ENCODE data around the gene ANKMY1.

The ANKMY1 gene

GRCh38 chr2:240573516-240574385 is 16.0 kb upstream of the ANKMY1 start:
- H2AFZ ChIP-seq (ENCODE audit: low read length): no peak overlapping the region
- no peak overlapping the region for H3K9ac ChIP-seq (ENCODE audit: low read depth, low read length, poor library complexity, severe bottlenecking)
- H3F3A ChIP-seq (ENCODE audit: low read depth): no peaks in the 10 kb centered on the region
- no peaks in the 10 kb centered on the region for H3K9me2 ChIP-seq (replicated peaks; ENCODE audit: low read depth, low read length)
- H4K20me1 ChIP-seq (ENCODE audit: insufficient read depth, low read length, poor library complexity, severe bottlenecking): peaks cover 32% of the 10 kb centered on the region
- no peaks in the 10 kb centered on the region for H3K9me3 ChIP-seq (ENCODE audit: insufficient read depth, low read depth, low read length)
- H3K4me3 ChIP-seq (ENCODE audit: low read length, poor library complexity, severe bottlenecking): no peak overlapping the region
- TF ChIP-seq EZH2phosphoT487 (IDR thresholded peaks at IDR 0.05; ENCODE audit: borderline replicate concordance) (no peak), CTCF (conservative IDR thresholded peaks at IDR 0.05; ENCODE audit: low read length) (no peak)
- no peaks in the 10 kb centered on the region for H3K36me3 ChIP-seq (ENCODE audit: insufficient read depth, low read length)
- peaks cover 22% of the 10 kb centered on the region for H3K4me1 ChIP-seq (ENCODE audit: insufficient read depth, low read length, poor library complexity, severe bottlenecking)
- H3K27me3 ChIP-seq (ENCODE audit: insufficient read depth, low read length, poor library complexity, severe bottlenecking): no peaks in the 10 kb centered on the region
- peaks cover 42% of the 10 kb centered on the region for H3K79me2 ChIP-seq (ENCODE audit: insufficient read depth, low read length)
- H3K4me2 ChIP-seq (ENCODE audit: low read depth, low read length, poor library complexity, severe bottlenecking): no peak overlapping the region

GRCh38 chr2:240573071-240573515 is 15.3 kb upstream of the ANKMY1 start:
- TF ChIP-seq EZH2phosphoT487 (IDR thresholded peaks at IDR 0.05; ENCODE audit: borderline replicate concordance): no peak
- Histone ChIP-seq H3K36me3 (ENCODE audit: insufficient read depth, low read length) (no peaks in the 10 kb centered on the region), H3K9me3 (ENCODE audit: insufficient read depth, low read depth, low read length) (no peaks in the 10 kb centered on the region), H3K4me1 (ENCODE audit: insufficient read depth, low read length, poor library complexity, severe bottlenecking) (peaks cover 22% of the 10 kb centered on the region), H3F3A (ENCODE audit: low read depth) (no peaks in the 10 kb centered on the region), H3K4me2 (ENCODE audit: low read depth, low read length, poor library complexity, severe bottlenecking) (no peak overlapping the region), H3K27me3 (ENCODE audit: insufficient read depth, low read length, poor library complexity, severe bottlenecking) (no peaks in the 10 kb centered on the region), H3K9me2 (replicated peaks; ENCODE audit: low read depth, low read length) (no peaks in the 10 kb centered on the region), H2AFZ (ENCODE audit: low read length) (no peak overlapping the region), H3K4me3 (ENCODE audit: low read length, poor library complexity, severe bottlenecking) (no peak overlapping the region), H4K20me1 (ENCODE audit: insufficient read depth, low read length, poor library complexity, severe bottlenecking) (peaks cover 32% of the 10 kb centered on the region), H3K9ac (ENCODE audit: low read depth, low read length, poor library complexity, severe bottlenecking) (no peak overlapping the region), H3K79me2 (ENCODE audit: insufficient read depth, low read length) (peaks cover 42% of the 10 kb centered on the region)

- H3K27me3 ChIP-seq (ENCODE audit: insufficient read depth, low read length, poor library complexity, severe bottlenecking): no peaks in the 10 kb centered on the region
- no peaks in the 10 kb centered on the region for H3K9me2 ChIP-seq (replicated peaks; ENCODE audit: low read depth, low read length)
- H3K9ac ChIP-seq (ENCODE audit: low read depth, low read length, poor library complexity, severe bottlenecking): no peak overlapping the region
- H3F3A ChIP-seq (ENCODE audit: low read depth): no peaks in the 10 kb centered on the region
- H3K4me1 ChIP-seq (ENCODE audit: insufficient read depth, low read length, poor library complexity, severe bottlenecking): peaks cover 24% of the 10 kb centered on the region
- H4K20me1 ChIP-seq (ENCODE audit: insufficient read depth, low read length, poor library complexity, severe bottlenecking): peaks cover 32% of the 10 kb centered on the region
- H2AFZ ChIP-seq (ENCODE audit: low read length): no peak overlapping the region
- no peak overlapping the region for H3K4me3 ChIP-seq (ENCODE audit: low read length, poor library complexity, severe bottlenecking)
- TF ChIP-seq CTCF (conservative IDR thresholded peaks at IDR 0.05; ENCODE audit: low read length) (no peak), EZH2phosphoT487 (IDR thresholded peaks at IDR 0.05; ENCODE audit: borderline replicate concordance) (no peak)
- no peaks in the 10 kb centered on the region for H3K9me3 ChIP-seq (ENCODE audit: insufficient read depth, low read depth, low read length)
- H3K36me3 ChIP-seq (ENCODE audit: insufficient read depth, low read length): no peaks in the 10 kb centered on the region
- no peak overlapping the region for H3K4me2 ChIP-seq (ENCODE audit: low read depth, low read length, poor library complexity, severe bottlenecking)
- H3K79me2 ChIP-seq (ENCODE audit: insufficient read depth, low read length): peaks cover 46% of the 10 kb centered on the region
Measured at GRCh38 chr2:240572141-240573031, 14.6 kb upstream of the ANKMY1 start.
